Measurements from ENCODE around the gene AP1G1.

Gene AP1G1

GRCh38 chr16:71808593-71809459 lies at the start of gene AP1G1:
AP1G1 (minus strand) TSS chr16:71808834; CDS start chr16:71789479, 19,355 bp downstream.
- DNase-seq (ENCODE audit: low read depth) = peak; percentile 97
- H3K4me3 ChIP-seq (ENCODE audit: low read depth, low read length) = peak within 1 kb of the TSS; percentile 100
- TF ChIP-seq CTCF (IDR thresholded peaks at IDR 0.05; ENCODE audit: low read depth, low read length, missing control alignments) = no peak
- in situ Hi-C loops (cut with HindIII; ENCODE audit: low sequenced_read_pairs) = no loop called here

- no peak overlapping the region for H3K4me3 ChIP-seq (ENCODE audit: low read depth, low read length)
- in situ Hi-C loops (cut with HindIII; ENCODE audit: low sequenced_read_pairs) = no loop called here
- no peak for DNase-seq (ENCODE audit: low read depth)
- TF ChIP-seq CTCF (IDR thresholded peaks at IDR 0.05; ENCODE audit: low read depth, low read length, missing control alignments) = no peak
Measured at GRCh38 chr16:71855937-71856662, 47.5 kb upstream of the AP1G1 start.

- in situ Hi-C loops (cut with HindIII; ENCODE audit: low sequenced_read_pairs) = no loop called here
- no peak overlapping the region for H3K4me3 ChIP-seq (ENCODE audit: low read depth, low read length)
- TF ChIP-seq CTCF (IDR thresholded peaks at IDR 0.05; ENCODE audit: low read depth, low read length, missing control alignments) = no peak
- no peak for DNase-seq (ENCODE audit: low read depth)
Measured at GRCh38 chr16:71854369-71854948, 45.8 kb upstream of the AP1G1 start.

GRCh38 chr16:71853413-71853812 lies 44.8 kb upstream of the AP1G1 start:
- DNase-seq (ENCODE audit: low read depth) = no peak
- no peak overlapping the region for H3K4me3 ChIP-seq (ENCODE audit: low read depth, low read length)
- in situ Hi-C loops (cut with HindIII; ENCODE audit: low sequenced_read_pairs) = no loop called here
- no peak for TF ChIP-seq CTCF (IDR thresholded peaks at IDR 0.05; ENCODE audit: low read depth, low read length, missing control alignments)

- in situ Hi-C loops (cut with HindIII; ENCODE audit: low sequenced_read_pairs) = no loop called here
- DNase-seq (ENCODE audit: low read depth) = no peak
- no peak for TF ChIP-seq CTCF (IDR thresholded peaks at IDR 0.05; ENCODE audit: low read depth, low read length, missing control alignments)
- no peak overlapping the region for H3K4me3 ChIP-seq (ENCODE audit: low read depth, low read length)
Measured at GRCh38 chr16:71852561-71852960, 43.9 kb upstream of the AP1G1 start.

GRCh38 chr16:71852158-71852557 lies 43.5 kb upstream of the AP1G1 start:
- H3K4me3 ChIP-seq (ENCODE audit: low read depth, low read length) = no peak overlapping the region
- in situ Hi-C loops (cut with HindIII; ENCODE audit: low sequenced_read_pairs) = no loop called here
- no peak for TF ChIP-seq CTCF (IDR thresholded peaks at IDR 0.05; ENCODE audit: low read depth, low read length, missing control alignments)

More at GRCh38 chr16:71852158-71852557, 43.5 kb upstream of the AP1G1 start:
- DNase-seq (ENCODE audit: low read depth) = no peak

Data from astrocyte of the cerebellum (primary cell).